Bronchial epithelial cell (primary cell): ENCODE data around the gene IFNGR1. TPM values are rescaled to one million over a fixed set of nuclear protein-coding genes. Genes with fewer than 3 reads are reported as not detected.
A peak's percentile ranks its signal among the peaks of the same experiment; 100 is the strongest.

Experiments
- DNase-seq: peaks from one replicate; pipeline ENCODE4 v3.0.0-alpha.2; 2010; ENCODE audit warnings: low read depth
- FAIRE-seq: peaks from 2 replicates; lab custom pipeline; 2011; peaks lifted over from hg19 to GRCh38; lab: Jason Lieb, UNC
- H3K27me3 ChIP-seq: 2 replicates; pipeline ENCODE4 v1.5.1; 2011; ENCODE audit warnings: low read length; ENCODE audit not compliant: control insufficient read depth, insufficient read depth
- H3K36me3 ChIP-seq: 2 replicates; pipeline ENCODE4 v1.5.1; 2011; ENCODE audit warnings: low read length; ENCODE audit not compliant: control insufficient read depth, insufficient read depth
- H3K4me3 ChIP-seq: 2 replicates; pipeline ENCODE4 v1.5.1; 2011; ENCODE audit warnings: mild to moderate bottlenecking, low read depth, low read length, control low read depth
- total RNA-seq: library from RNA; depleted of rRNA; stranded (reverse); fragments of >200 nt; gene quantifications from 2 replicates; pipeline ENCODE4 v1.2.1, GENCODE V29; 2014
- TF ChIP-seq, protein P1 (sequence below): IDR thresholded peaks from 2 replicates; pipeline ENCODE4 v1.5.1; 2011; ENCODE audit warnings: mild to moderate bottlenecking, moderate library complexity, low read length, control low read depth, inconsistent platforms; ENCODE audit not compliant: insufficient read depth, severe bottlenecking

Gene IFNGR1
- total RNA-seq, 1 donor from 2014 or later, result 83.5 TPM

DNA sequence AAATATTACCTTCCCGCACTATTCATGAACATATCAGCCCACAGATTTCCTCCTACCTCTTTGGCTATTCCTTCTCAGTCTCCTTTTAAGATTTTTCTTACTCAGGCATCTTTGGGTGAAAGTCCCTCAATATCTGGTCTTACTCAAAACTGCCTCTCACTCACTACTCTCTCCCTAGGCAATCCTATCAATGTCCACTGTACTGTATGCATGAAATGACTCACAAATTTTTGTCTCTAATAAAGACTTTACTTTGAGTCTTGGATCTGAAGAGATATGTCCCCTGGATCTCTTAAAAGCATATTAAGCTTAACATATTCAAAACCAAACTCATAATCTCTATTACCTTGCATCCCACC, 70.2 kb downstream of the IFNGR1 start:
- TF ChIP-seq, protein P1, sequence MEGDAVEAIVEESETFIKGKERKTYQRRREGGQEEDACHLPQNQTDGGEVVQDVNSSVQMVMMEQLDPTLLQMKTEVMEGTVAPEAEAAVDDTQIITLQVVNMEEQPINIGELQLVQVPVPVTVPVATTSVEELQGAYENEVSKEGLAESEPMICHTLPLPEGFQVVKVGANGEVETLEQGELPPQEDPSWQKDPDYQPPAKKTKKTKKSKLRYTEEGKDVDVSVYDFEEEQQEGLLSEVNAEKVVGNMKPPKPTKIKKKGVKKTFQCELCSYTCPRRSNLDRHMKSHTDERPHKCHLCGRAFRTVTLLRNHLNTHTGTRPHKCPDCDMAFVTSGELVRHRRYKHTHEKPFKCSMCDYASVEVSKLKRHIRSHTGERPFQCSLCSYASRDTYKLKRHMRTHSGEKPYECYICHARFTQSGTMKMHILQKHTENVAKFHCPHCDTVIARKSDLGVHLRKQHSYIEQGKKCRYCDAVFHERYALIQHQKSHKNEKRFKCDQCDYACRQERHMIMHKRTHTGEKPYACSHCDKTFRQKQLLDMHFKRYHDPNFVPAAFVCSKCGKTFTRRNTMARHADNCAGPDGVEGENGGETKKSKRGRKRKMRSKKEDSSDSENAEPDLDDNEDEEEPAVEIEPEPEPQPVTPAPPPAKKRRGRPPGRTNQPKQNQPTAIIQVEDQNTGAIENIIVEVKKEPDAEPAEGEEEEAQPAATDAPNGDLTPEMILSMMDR, result no peak
- no peak for FAIRE-seq

DNA sequence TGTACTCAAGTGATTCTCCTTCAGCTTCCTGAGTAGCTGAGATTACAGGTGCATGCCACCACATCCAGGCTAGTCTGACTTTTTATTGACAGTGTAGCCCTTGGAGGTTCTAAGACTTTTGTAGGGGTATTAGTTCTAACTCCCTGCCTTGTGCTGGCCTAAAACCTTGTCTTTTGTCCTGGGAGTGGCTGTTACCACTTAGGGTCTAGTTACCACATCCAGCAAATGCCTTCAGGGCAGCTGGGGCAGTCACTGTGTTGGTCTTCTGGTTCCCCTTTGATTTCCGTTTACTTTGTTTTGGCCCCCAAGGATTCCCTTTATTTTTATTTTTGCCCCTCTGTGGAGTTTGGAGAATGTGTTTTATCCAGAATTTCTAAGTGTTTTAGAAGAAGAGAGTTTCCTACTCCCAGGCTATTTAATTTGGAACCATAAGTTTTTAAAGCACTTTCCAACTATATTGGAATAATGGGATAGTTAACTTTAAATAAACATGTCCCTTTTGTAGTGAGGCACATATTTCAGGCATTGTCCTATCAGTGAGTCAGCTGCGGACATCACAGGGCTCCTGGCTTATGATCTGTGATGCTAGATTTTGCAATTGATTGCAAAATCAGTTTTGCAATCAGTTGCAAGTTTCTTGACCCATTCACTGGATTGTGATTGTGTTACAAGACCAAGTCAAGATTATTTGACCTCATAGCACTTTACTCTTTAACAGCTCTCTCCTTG, 70.7 kb downstream of the IFNGR1 start:
- H3K4me3 ChIP-seq, result no peak overlapping the region
- no peaks in the 10 kb centered on the region for H3K36me3 ChIP-seq
- TF ChIP-seq, protein P1, result no peak
- FAIRE-seq (peak; percentile 50), DNase-seq (peak; percentile 84)
- H3K27me3 ChIP-seq, result no peaks in the 10 kb centered on the region

More for the DNA sequence above, 70.2 kb downstream of the IFNGR1 start:
- Histone ChIP-seq H3K4me3 (no peak overlapping the region), H3K36me3 (no peaks in the 10 kb centered on the region), H3K27me3 (no peaks in the 10 kb centered on the region)
- no peak for DNase-seq

Other genes starting within 250 kb of the IFNGR1 start
- gene IL20RA, start 174.4 kb downstream of the IFNGR1 start, total RNA-seq, result 4.5 and 10.5 TPM in 2 replicates
- not detected in 2 replicates for gene IL22RA2, start 45.7 kb downstream of the IFNGR1 start, total RNA-seq